HCT116 (cell line): Measurements from ENCODE around the gene SMG6.

Experiments
- EZH2phosphoT487 ChIP-seq: fragments of 200-600 bp; IDR thresholded peaks from 2 replicates; pipeline ENCODE4 v1.6.1; 2018; ENCODE audit warnings: antibody characterized with exemption, borderline replicate concordance
- JUND ChIP-seq: IDR thresholded peaks from 2 replicates; pipeline ENCODE4 v1.6.1; 2012
- POLR2A ChIP-seq: IDR thresholded peaks from 2 replicates; pipeline ENCODE4 v1.7.0; 2011; ENCODE audit warnings: borderline replicate concordance; ENCODE audit not compliant: insufficient read depth, insufficient read length; ENCODE audit errors: extremely low read depth
- POLR2AphosphoS5 ChIP-seq: IDR thresholded peaks from 2 replicates; pipeline ENCODE4 v1.6.1; 2011; ENCODE audit warnings: mild to moderate bottlenecking, low read depth, low read length, moderate library complexity
- YY1 ChIP-seq: IDR thresholded peaks from 2 replicates; pipeline ENCODE4 v1.6.1; 2011; ENCODE audit warnings: low read length, low read depth, moderate library complexity, mild to moderate bottlenecking; ENCODE audit not compliant: insufficient replicate concordance; ENCODE audit errors: extremely low read depth
- TF ChIP-seq, protein P1 (sequence below), 3 experiments: fragments of 200-600 bp in 1 of 3; sonication (generic) in 1 of 3; IDR thresholded peaks in 2 of 3; conservative IDR thresholded peaks in 1 of 3; 2 replicates each; pipeline ENCODE4 v1.5.1; 2012 to 2017; ENCODE audit warnings: low read depth in 2 of 3, low read length in 2 of 3, antibody characterized with exemption in 1 of 3, borderline replicate concordance in 1 of 3, control low read depth in 1 of 3, mild to moderate bottlenecking in 1 of 3, mixed read lengths in 1 of 3, mixed run types in 1 of 3, moderate library complexity in 1 of 3; ENCODE audit not compliant: insufficient read depth in 1 of 3

DNA sequence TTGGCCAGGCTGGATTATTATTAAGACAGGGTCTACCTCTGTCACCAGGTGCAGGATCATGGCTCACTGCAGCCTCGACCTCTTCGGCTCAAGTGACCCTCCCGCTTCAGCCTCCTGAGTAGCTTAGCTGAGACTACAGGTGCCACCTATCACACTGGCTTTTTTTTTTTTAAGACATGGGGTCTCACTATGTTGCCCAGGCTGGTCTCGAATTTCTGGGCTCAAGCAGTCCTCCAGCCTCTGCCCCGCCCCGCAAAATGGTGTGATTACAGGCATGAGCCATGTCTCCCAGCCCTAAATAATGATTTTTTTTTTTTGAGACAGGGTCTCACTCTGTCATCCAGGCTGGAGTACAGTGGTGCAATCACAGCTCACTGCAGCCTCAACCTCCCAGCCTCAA is 256.0 kb downstream of the SMG6 start:
- TF ChIP-seq, protein P1, sequence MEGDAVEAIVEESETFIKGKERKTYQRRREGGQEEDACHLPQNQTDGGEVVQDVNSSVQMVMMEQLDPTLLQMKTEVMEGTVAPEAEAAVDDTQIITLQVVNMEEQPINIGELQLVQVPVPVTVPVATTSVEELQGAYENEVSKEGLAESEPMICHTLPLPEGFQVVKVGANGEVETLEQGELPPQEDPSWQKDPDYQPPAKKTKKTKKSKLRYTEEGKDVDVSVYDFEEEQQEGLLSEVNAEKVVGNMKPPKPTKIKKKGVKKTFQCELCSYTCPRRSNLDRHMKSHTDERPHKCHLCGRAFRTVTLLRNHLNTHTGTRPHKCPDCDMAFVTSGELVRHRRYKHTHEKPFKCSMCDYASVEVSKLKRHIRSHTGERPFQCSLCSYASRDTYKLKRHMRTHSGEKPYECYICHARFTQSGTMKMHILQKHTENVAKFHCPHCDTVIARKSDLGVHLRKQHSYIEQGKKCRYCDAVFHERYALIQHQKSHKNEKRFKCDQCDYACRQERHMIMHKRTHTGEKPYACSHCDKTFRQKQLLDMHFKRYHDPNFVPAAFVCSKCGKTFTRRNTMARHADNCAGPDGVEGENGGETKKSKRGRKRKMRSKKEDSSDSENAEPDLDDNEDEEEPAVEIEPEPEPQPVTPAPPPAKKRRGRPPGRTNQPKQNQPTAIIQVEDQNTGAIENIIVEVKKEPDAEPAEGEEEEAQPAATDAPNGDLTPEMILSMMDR (IDR thresholded peaks at IDR 0.05 in 2 of 3, conservative IDR thresholded peaks at IDR 0.05 in 1 of 3; ENCODE audit: borderline replicate concordance in 1 of 3, insufficient read depth in 1 of 3, low read depth in 2 of 3, low read length in 2 of 3): no peak
- TF ChIP-seq POLR2AphosphoS5: no peak
- TF ChIP-seq EZH2phosphoT487: no peak
- TF ChIP-seq POLR2A: no peak
- TF ChIP-seq YY1: no peak
- TF ChIP-seq JUND: no peak
